Left renal pelvis (tissue), 4 donors: ENCODE measurements around the gene CACNA2D3. TPM values are rescaled to one million over a fixed set of nuclear protein-coding genes. Genes with fewer than 3 reads are reported as not detected.
"Not testable (repeated sequence)": the region's sequence is repeated elsewhere in the genome, so short reads cannot be mapped to it uniquely, and the experiment has no call there.

Experiments used
- DNase-seq, 4 donors: peaks; one replicate each; pipeline ENCODE4 v3.0.0-alpha.2; 2013; ENCODE audit warnings: low read depth in 4 of 4, low spot score in 3 of 4
- polyA plus RNA-seq, 4 donors: library from polyadenylated mRNA; unstranded; fragments of 120-200 nt; gene quantifications; one replicate each; pipeline ENCODE4 v1.2.1, GENCODE V29; 2013; ENCODE audit not compliant: insufficient read length in 4 of 4

The CACNA2D3 gene
- polyA plus RNA-seq, result 1 to 10 TPM; 1.6 to 3.2 (median 2.3) TPM

DNA sequence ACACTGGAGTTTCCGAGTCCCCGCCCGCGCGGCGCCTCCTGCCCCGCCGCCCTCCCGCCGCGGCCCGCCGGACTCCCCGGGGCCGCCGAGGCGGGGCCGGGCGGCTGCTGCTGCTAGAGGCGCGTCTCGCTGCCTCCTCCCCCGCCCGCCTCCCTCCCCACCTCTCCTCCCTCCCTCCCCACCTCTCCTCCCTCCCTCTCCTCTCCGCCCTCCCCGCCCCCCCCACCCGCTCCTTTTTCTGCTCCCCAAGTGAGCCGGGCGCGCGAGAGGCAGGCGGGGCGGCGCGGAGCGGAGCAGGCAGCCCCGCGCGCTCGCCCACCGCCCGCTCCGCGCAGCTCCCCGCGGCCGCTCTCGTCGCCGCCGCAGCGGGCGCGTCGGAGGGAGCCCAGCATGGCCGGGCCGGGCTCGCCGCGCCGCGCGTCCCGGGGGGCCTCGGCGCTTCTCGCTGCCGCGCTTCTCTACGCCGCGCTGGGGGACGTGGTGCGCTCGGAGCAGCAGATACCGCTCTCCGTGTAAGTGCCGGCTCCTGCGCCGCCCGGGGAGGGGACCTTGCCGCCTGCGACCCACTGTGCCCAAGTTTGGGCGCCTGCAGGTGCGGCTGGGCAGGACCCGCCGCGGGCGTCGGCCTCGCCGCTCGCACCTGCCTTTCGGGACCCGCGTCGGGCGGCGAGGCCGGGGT lies at the start of gene CACNA2D3:
Gene CACNA2D3, plus strand, starts transcription at position 229 of the 679 bp plus-strand sequence.
- DNase-seq, result no peak

DNA sequence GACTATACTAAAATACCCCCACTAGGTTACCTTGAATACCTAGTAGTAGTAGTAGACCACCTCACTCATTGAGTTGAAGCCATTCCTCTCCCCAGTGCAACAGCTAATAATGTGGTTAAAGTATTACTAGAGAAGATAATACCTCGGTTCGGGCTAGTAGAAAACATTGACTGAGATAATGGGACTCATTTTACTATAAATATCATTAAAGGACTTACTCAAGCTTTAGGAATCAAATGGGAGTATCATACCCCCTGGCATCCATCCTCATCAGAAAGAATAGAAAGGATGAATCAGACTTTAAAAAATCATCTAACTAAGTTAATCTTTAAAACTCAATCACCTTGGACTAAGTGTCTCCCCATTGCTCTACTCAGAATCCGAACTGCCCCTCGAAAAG lies 49.0 kb upstream of the CACNA2D3 start:
- no peak for DNase-seq

DNA sequence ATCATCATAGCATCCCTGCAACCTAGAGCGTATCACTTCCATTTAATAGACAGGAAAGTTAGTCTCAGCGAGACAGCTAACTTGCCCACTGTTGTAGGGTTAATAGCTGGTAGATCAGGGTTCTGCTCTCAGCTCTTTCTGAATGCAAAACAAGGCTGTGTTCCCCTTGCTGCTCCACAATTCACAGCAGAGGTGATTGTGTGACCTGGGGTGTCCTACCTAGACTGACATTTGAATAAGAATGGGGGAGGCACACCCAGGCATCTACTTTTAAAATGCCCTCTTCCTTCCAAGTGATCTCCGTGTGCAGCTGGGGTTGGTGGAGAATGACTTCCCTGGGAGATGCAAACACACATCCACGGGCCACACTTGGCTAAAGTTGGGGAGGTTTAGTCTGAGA lies 43.0 kb upstream of the CACNA2D3 start:
- DNase-seq, result no peak

DNA sequence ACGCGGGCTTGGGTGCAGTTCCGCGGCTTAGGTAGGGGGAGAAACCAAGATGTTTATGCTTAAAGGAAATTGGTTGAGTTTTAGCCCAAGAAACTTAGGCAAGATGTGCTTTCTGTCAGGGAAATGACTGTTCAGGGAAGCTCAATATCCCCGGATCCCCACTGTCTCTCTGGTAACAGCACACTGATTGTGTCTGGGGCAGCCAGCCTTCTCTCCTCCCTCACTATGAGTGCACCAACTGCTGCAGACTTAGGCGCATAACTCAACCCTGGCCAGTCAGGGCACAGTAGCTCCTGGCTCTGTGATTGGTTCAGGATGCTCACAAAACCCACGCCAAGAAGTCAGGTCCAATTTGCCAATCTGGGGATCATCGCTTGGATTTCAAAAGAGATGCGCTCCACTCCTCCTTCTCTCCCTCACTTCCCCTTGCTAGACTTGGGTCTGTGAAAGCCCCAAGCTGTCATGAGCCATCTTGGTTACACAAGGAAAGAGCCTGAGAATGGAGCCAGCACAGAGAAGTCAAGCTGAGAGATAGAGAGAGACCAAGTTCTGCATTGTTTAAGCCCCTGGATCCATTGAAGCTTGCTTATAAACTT lies 42.5 kb upstream of the CACNA2D3 start:
- no peak for DNase-seq

DNA sequence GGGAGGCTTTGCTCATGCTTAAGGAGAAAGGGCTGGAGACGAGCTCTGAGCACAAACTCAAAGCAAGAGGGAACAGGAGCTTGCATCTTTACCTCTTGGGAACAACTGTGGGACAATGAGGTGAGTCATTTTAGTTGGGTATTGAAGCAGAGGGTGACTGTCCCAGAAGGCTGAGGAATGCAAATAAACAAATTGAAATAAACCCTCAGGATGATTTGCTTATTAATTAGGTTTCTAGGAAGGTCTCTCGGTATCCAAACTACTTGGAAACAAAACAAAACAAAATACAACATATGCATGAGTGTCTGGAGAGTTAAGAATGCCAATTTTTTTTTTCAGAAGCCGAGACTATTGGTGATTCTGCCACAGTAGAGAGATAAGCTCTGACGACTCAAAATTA lies 38.4 kb upstream of the CACNA2D3 start:
- DNase-seq, result no peak

DNA sequence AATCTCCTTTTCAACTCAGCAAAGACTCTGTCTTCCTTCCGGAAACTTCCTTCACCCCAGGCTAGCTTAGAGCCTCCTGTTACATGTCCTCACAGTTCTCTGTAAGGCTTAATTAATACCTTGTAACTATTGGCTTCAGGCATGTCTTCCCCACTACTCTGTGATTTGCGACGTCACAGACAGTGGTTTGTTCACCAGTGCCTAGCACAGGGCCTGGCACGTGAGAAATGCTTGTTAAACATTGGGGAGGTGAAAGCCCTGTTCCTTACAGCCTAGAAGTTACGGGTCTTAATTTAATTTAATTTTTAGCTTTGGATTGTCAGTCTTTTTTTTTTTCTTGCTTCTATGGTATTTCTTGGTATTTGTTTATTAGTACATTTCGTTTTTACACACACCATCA lies 36.4 kb upstream of the CACNA2D3 start:
- DNase-seq, result no peak

DNA sequence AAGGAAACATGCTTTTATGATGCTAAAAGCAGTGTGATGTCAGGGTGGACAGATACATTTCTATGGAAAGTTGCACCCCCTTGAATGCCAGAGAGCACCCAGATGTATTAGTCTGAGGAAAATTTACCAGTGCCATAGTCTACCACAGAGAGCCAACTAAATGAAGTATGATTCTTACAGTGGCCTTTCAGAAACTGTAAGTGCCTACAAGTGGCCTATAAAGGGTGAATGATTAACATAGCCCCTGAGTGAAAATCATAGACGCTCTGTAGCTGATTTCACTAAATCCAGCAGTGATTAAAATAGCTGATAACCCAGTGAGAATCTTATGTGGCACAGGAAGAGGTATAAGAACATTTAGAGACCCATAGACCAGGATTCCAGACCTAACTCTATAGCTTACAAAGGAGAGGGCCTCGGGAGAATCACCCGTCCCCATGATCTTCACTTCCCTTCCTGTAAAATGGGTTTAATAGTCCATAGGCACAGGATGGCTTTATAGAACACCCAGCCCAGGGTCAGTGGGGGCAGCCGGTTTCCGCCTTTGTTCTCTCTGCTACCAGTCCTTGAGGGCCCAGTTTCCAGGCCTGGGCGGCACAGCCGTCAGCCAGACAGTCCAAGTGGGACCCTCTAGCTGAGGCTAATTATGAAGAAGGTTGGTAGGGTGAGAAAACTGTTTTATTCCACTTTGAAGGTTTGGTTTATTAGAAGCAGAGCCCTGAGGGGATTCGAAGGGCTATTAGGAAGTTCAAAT lies 35.5 kb upstream of the CACNA2D3 start:
- DNase-seq, result no peak

DNA sequence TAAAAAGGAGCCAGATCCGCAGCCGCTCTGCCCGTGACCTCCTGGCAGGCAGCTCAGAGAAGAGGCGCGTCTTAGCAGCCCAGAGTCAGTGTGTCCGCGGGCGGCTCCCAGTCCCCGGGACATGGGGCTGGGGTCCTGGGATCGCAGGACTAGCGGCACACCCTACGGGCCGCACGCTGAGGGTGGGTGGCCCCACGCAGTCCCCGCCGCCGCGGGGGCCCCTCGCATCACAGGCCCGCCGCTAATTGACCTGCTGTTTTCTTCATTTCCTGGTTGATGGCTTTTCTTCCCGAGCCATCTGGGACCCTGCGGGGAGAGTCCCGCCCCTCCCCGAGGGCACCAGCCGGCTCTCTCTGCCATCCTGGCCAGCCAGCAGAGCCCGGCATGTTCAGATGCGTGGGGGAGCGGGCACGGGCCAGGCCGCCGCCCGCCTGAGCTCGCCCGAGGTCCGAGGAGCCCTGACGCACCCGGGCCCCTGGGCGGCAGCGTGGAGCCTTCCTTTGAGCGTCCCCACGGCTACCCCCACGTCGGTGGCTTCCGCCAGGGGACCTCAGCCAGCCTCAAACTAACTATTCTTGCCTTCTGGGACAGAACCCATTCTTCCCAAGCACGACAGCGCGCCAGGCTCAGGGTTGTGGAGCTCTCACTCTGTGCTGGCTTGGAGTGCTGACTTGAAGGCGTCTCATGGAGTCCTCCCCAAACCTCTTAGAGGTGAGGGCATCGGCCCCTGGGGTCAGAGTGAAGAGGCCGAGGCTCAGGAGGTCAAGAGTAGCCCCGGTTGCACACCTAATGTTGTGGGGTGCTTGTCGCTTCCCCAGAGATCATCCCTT lies 34.6 kb upstream of the CACNA2D3 start:
- no peak for DNase-seq

DNA sequence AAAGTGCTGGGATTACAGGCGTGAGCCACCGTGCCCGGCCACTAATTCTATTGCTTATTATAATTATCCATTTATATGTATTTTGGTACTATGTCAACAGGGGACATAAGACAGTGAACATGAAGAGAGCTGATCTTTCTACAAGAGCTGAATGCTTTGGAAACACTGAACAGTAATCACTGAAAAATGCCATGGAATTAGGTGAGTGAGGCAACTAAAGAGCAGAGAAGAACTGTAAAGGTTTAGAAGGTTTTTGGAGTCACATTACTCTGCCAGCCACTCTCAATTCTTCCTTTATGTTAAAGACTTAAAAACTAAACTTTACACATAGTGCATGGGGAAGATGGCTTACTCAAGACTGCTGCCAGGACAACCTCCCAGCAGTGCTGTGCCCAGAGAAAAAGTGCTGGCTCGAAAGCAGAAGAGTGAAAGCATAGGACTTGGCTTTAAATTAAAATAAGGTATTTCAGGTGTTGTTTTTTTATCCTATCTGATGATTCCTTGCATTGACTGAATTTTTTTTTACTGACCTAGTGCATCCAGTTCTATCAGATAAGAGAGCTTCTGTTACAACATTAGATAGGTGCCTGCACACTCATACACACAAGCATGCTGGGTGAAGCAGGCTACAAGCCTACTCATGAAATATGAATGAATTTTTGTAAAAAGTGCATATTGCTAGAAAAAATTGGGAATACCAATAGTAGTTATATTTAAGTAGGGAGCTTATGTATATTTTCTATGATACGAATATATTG lies 28.7 kb upstream of the CACNA2D3 start:
- no peak for DNase-seq

DNA sequence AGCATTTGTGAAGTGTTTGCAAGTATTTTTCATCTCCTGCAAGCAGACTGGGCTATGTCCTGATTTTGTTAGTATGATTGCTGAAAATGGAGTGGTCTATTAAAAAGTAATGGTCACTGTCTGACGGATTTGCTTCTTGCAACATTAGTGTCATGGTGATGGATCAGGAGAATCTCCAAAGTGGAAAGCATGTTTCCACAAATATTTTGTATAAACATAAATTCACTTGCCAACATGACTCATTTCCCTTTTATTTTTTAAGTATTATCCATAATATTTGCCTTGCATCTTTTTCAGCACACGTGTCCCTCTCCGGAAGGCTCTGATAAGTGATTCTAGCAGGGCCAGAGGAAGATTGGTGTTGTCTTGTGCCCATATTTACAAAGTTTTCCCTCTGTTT lies 27.4 kb upstream of the CACNA2D3 start:
- no peak for DNase-seq

DNA sequence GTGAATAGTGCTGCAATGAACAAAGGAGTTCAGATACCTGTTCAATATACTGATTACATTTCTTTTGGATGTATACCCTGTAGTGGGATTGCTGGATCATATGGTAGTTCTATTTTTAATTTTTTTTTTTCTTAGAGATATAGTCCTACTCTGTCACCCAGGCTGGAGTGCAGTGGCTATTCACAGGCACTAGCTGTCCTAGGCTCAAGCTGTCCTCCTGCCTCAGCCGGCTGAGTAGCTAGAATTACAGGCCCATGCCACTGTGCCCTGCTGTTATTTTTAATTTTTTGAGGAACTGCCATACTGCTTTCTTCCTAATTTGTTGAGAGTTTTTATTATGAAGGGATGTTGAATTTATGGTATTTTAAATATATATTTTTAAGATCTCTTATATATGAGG lies 23.0 kb upstream of the CACNA2D3 start:
- no peak for DNase-seq

DNA sequence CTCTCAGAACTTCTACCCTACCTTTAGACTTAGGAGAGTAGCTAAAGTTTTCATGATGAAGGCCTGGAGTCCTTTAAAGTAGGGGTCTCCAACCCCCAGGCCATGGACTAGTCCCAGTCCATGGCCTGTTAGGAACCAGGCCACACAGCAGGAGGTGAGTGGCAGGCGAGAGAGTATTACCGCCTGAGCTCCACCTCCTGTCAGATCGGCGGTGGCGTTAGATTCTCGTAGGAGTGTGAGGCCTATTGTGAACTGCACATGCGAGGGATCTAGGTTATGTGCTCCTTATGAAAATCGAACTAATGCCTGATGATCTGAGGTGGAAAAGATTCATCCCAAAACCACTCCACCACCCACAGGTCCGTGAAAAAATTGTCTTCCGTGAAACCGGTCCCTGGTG lies 18.3 kb upstream of the CACNA2D3 start:
- DNase-seq, result no peak

DNA sequence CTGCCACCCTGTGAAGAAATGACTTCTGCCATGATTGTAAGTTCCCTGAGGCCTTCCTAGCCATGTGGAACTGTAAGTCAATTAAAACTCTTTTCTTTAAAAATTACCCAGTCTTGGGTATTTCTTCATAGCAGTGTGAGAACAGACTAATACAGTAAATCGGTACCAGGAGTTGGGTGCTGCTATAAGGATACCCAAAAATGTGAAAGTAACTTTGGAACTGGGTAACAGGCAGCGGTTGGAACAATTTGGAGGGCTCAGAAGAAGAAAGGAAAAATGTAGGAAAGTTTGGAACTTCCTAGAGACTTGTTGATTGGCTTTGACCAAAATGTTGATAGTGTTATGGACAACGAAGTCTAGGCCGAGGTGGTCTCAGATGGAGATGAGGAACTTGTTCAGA lies 6.2 kb upstream of the CACNA2D3 start:
- not testable (repeated sequence) for DNase-seq

DNA sequence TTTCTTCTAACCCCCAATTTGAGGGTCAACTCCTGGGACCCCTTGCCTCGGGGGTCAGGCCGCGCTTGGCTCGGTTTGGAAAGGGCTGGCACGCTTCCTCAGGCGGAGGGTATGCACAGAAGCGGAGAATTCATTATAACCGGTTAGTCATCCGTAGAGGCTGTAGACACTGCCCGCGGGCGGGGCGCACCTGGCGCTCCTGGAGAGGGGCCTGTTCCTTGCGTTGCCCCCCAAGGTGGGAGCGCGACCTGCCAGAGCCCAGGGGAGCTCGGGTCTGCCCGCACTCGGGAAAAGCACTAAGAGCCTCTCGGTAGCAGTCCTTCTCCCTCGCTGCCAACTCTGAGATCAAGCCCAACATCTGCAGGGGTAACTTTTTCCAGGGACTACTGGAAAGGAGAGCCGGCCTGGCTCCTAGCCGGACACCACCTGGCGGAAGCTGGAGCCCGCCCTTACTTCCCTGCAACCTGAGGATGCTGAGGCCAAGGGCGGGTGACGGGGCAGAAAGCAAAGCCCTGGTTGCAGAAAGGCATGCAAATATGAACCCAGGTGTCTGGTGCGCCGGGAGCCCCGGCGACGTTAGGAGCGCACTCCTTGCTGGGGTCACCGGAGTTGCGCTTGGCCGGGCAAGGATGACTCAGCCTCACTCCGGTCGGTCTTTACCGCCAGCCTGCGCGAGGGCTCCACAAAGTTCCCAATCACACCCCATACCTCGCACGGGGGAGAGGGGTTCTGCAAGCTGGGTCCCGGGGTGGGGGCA lies 1.5 kb upstream of the CACNA2D3 start:
- no peak for DNase-seq

DNA sequence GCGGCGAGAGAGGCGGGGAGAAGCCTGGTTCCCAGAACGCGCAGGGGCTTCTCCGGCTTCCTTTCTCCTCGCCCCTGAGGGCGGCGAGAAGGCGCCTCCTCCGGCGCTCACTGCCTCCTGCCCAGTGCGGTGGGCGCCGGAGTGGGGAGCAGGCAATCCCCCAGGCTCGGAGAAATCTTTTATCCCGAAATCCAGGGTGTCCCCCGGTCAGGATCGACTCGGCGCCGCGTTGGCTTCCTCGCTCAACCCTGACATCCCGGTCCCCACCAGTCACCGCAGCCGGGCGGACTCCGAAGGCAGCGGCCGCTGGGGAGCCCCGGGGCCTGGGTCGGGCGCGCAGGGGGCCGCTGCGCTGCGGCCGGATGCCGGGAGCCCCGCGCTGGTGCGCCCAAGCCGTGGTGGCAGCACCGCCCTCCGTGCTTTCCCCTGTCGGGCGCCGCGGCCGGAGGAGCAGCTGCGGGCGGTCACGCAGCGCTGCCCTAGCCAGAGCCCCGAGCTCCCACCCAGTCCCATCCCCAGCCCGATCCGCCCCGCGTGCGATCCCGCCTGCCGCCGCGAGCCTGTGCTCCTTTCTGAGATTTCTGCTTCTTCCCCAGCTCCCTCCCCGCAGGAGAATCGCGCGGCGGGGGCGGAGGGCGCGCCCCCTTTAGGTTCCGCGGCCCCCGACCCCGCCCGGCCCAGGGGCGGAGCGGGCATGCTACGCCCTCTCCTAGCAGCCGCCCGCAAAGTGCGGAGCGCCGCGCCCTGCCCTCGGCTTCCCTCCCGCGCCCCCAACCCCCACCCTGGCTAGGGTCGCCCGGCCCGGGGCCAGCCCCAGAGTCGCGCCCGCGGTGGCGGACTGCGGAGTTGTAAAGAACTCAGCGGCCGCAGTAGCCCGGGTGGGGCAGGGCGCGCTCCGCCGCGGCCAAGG lies 683 bp upstream of the CACNA2D3 start:
- DNase-seq, result no peak

DNA sequence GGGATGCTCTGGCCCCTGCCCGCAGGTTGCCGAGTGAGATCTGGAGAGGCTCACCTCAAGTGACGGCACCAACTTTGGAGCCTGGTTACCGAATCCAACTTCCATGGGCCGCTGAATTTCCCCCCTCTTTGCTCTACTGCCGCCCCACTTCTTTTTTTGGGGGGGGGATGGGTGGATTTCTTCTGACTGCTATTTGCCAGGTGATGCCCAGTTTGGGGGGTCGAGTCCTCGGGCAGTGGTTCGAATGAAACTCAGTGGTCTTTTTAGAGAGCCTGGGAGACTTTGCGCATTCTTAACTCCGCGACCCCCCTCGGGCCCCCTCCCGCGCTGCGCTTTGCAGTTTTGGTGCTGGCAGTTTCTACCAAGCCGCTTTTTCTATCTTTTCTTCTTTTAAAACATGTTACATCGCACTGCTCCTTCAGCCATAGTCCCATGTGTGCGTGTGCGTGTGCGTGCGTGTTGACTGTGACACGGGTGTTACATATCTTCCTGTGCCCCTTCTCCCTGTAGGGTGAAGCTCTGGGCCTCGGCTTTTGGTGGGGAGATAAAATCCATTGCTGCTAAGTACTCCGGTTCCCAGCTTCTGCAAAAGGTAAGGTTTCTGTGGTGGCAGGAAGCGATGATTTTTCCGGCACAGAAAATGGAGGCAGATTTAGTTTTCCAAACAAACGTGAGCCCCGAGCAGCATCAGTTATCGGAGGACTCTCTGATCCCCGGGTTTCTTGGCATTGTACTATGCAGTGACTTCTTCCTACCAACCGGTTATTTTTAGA lies 837 bp downstream of the CACNA2D3 start:
- DNase-seq, result no peak

DNA sequence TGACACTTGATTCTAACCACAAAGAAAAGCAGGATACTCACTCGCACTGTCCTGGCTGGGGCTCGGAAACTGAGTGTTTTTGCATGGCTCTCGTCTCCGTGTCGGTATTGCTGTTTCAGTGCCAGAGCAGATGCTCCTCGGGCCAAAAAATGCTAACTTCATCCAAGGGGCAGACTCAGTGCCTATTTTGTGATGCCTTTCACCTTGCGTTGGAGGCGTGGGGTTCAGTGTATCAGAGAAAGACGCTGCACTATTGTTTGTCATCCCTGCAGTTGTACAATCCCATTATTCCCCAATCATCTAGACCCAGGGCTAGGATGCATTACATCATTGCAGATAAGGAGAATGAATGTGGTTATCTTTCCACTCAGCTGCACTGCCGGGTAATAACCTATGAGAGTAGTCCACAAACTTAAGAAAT lies 1.4 kb downstream of the CACNA2D3 start:
- no peak for DNase-seq

DNA sequence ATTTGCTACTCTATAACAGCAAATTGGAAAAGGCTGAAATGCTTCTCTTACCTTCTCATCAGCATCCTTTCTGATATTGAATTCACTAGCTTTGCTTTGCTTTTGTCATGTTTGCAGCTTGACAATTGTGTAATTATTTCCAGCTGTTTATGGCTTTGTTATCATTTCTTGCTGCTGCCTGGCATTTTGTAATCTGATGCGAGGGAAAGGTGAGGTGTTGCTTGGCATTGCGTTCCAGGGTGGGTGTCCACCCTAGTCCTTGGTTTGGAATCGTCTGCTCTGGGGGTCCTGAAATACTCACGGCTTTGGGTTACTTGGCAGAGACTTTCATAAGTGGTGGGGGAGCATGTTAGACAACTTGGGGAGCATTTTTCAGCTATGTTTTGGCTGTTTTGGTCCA lies 2.9 kb downstream of the CACNA2D3 start:
- DNase-seq, result no peak
